Suprapubic skin (tissue), 4 donors: ENCODE data around the gene KCNIP4.

ENCODE experiments used
- POLR2A ChIP-seq, 2 donors: fragments of 450-650 bp; IDR thresholded peaks; one replicate each; pipeline ENCODE4 v1.6.1; 2017; ENCODE audit warnings: antibody characterized with exemption in 2 of 2, mild to moderate bottlenecking in 2 of 2, moderate library complexity in 2 of 2
- POLR2AphosphoS5 ChIP-seq, 3 donors: sonication (generic); formaldehyde crosslinking; IDR thresholded peaks; one replicate each; pipeline ENCODE4 v1.6.1; 2017; ENCODE audit warnings: antibody characterized with exemption in 3 of 3
- TF ChIP-seq, protein P1 (sequence below), 2 donors: fragments of 200-600 bp in 1 of 2; fragments of 450-650 bp in 1 of 2; sonication (generic) in 1 of 2; IDR thresholded peaks; one replicate each; pipeline ENCODE4 v1.5.1; 2016 to 2019; ENCODE audit warnings: antibody characterized with exemption in 2 of 2, mild to moderate bottlenecking in 1 of 2, moderate library complexity in 1 of 2

DNA sequence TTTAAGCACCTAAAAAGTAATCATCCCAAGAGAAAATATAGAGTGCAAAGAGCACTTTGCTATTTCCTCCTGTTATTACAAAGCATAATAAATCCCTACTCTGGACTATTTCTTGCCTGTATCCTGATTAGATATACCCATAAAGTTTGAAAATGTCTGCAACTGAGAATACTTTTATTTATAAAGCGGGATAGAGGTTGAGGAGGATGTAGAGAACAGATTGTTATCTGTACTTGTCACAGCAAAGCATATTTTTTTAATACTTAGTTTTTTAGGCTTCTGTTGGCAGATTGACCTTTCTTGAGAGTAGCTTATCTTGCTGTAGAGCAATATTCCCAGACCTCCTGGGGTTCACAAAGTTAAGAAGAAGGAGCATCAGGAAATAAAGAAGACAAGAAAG, 396.1 kb downstream of the KCNIP4 start:
- TF ChIP-seq, protein P1, sequence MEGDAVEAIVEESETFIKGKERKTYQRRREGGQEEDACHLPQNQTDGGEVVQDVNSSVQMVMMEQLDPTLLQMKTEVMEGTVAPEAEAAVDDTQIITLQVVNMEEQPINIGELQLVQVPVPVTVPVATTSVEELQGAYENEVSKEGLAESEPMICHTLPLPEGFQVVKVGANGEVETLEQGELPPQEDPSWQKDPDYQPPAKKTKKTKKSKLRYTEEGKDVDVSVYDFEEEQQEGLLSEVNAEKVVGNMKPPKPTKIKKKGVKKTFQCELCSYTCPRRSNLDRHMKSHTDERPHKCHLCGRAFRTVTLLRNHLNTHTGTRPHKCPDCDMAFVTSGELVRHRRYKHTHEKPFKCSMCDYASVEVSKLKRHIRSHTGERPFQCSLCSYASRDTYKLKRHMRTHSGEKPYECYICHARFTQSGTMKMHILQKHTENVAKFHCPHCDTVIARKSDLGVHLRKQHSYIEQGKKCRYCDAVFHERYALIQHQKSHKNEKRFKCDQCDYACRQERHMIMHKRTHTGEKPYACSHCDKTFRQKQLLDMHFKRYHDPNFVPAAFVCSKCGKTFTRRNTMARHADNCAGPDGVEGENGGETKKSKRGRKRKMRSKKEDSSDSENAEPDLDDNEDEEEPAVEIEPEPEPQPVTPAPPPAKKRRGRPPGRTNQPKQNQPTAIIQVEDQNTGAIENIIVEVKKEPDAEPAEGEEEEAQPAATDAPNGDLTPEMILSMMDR (IDR thresholded peaks at IDR 0.05) = no peak
- TF ChIP-seq POLR2AphosphoS5 (IDR thresholded peaks at IDR 0.05) (no peak), POLR2A (IDR thresholded peaks at IDR 0.05) (no peak)
